BE2C (cell line): ENCODE results near the gene ELMOD1.

Source experiments
- DNase-seq: peaks from one replicate; pipeline ENCODE4 v3.0.0-alpha.2; 2020
- H3K27me3 ChIP-seq: fragments of 250-450 bp; sonication (Bioruptor Pico); 2 replicates; pipeline ENCODE4 v1.5.1; 2020; ENCODE audit warnings: mild to moderate bottlenecking
- H3K36me3 ChIP-seq: fragments of 250-450 bp; sonication (Bioruptor Pico); 2 replicates; pipeline ENCODE4 v1.5.1; 2020; ENCODE audit warnings: mild to moderate bottlenecking
- H3K4me1 ChIP-seq: fragments of 250-450 bp; sonication (Bioruptor Pico); 2 replicates; pipeline ENCODE4 v1.5.1; 2020
- H3K4me3 ChIP-seq: 2 replicates; pipeline ENCODE4 v1.5.1; 2011; ENCODE audit warnings: low read depth, low read length
- H3K9me3 ChIP-seq: fragments of 250-450 bp; sonication (Bioruptor Pico); 2 replicates; pipeline ENCODE4 v1.5.1; 2020
- CTCF ChIP-seq: IDR thresholded peaks from 2 replicates; pipeline ENCODE4 v1.5.1; 2012; ENCODE audit warnings: mild to moderate bottlenecking, low read depth, low read length

The ELMOD1 gene

GRCh38 chr11:107708792-107709191 is 117.8 kb downstream of the ELMOD1 start:
- Histone ChIP-seq H3K36me3 (no peaks in the 10 kb centered on the region), H3K4me1 (no peaks in the 10 kb centered on the region), H3K27me3 (peaks cover 12% of the 10 kb centered on the region), H3K4me3 (no peak overlapping the region), H3K9me3 (no peaks in the 10 kb centered on the region)
- TF ChIP-seq CTCF = no peak
- DNase-seq = no peak

GRCh38 chr11:107710301-107710700 is 119.4 kb downstream of the ELMOD1 start:
- Histone ChIP-seq H3K36me3 (no peaks in the 10 kb centered on the region), H3K9me3 (no peaks in the 10 kb centered on the region), H3K4me3 (no peak overlapping the region), H3K27me3 (peaks cover 15% of the 10 kb centered on the region), H3K4me1 (no peaks in the 10 kb centered on the region)
- no peak for TF ChIP-seq CTCF
- DNase-seq = no peak

- Histone ChIP-seq H3K4me3 (no peak within 1 kb of the TSS), H3K4me1 (no peaks in the 10 kb centered on the region), H3K27me3 (peaks cover 15% of the 10 kb centered on the region), H3K36me3 (no peaks in the 10 kb centered on the region), H3K9me3 (no peaks in the 10 kb centered on the region)
- TF ChIP-seq CTCF = no peak
- no peak for DNase-seq
These were observed 121.2 kb downstream of the ELMOD1 start, which contains the start of gene SLN for GRCh38 chr11:107711861-107712755. TSS of gene SLN (minus strand) at chr11:107712056.

GRCh38 chr11:107713009-107713408 is 122.1 kb downstream of the ELMOD1 start:
- no peak for DNase-seq
- TF ChIP-seq CTCF = no peak
- Histone ChIP-seq H3K27me3 (peaks cover 15% of the 10 kb centered on the region), H3K4me1 (no peaks in the 10 kb centered on the region), H3K9me3 (no peaks in the 10 kb centered on the region), H3K36me3 (no peaks in the 10 kb centered on the region), H3K4me3 (no peak overlapping the region)
